Measurements from ENCODE around the gene HMCN1.

HMCN1 gene

GRCh38 chr1:186215636-186216035 is 481.4 kb downstream of the HMCN1 start:
- Mint-ChIP-seq H3K27me3 (peaks cover 23% of the 10 kb centered on the region), H3K4me3 (no peak overlapping the region), H3K9me3 (no peaks in the 10 kb centered on the region), H3K27ac (no peak overlapping the region), H3K36me3 (ENCODE audit: low read depth) (no peaks in the 10 kb centered on the region), H3K4me1 (ENCODE audit: low read depth) (no peaks in the 10 kb centered on the region)

DNA sequence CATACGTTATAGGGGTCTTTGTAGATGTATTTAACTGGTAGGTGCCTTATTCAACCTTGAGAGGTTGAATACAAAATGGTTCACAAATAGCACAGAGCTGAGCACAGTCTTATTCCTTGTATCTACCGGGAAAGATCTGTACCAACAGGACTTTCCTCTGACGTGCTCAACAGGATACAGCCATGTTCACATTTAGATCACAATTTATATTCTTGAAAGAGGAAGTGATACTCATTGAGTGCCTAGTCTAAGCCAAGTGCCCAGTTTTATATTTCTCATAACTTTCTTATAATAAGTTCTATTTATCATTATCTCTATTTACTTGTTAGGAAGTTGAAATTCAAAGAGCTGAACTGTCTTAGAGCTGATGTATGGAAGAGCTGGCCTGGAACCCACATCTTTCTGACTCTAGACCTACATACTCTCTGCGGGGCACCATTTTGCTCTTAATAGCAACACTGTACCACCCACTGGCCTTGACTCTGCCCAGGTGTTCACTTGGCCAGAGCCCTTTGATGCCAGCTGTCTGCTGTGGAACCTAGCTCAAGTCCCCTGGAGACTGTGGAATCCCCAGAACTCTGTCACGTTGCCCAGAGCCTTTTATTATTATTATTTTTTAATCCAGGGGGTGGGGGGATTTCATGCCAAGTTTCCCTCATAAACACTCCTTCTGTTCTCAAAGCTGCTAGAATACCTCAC is 484.6 kb downstream of the HMCN1 start:
- H3K9me3 Mint-ChIP-seq, result no peaks in the 10 kb centered on the region
- no peaks in the 10 kb centered on the region for H3K4me1 Mint-ChIP-seq (ENCODE audit: low read depth)
- no peak overlapping the region for H3K4me3 Mint-ChIP-seq
- H3K27me3 Mint-ChIP-seq, result peaks cover 14% of the 10 kb centered on the region
- no peaks in the 10 kb centered on the region for H3K36me3 Mint-ChIP-seq (ENCODE audit: low read depth)
- H3K27ac Mint-ChIP-seq, result no peak overlapping the region

- no peak overlapping the region for H3K27ac Mint-ChIP-seq
- H3K4me3 Mint-ChIP-seq, result no peak overlapping the region
- H3K4me1 Mint-ChIP-seq (ENCODE audit: low read depth), result no peaks in the 10 kb centered on the region
Observed at GRCh38 chr1:186220067-186220466, 485.9 kb downstream of the HMCN1 start.

DNA sequence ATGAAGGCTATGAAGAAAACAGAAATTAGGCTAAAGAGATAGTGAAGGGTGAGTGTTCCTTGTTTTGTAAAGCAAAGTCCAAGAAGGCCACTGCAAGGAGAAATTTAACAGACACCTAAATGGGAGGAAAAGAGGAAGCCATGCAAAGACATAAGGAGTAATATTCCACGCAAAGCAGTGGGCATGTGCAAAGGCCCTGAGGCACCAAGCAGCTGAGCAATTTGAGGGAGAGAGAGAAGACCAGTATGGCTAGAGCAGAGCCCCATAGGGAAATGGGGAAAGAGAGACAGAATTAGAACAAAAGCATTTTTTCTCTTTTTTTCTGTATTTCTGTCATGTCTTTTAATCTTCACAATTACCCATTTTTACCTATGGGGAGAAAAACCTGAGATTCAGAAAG is 486.7 kb downstream of the HMCN1 start:
- Mint-ChIP-seq H3K36me3 (ENCODE audit: low read depth) (no peaks in the 10 kb centered on the region), H3K27ac (no peak overlapping the region), H3K9me3 (no peaks in the 10 kb centered on the region), H3K4me3 (no peak overlapping the region), H3K27me3 (peaks cover 6% of the 10 kb centered on the region), H3K4me1 (ENCODE audit: low read depth) (no peaks in the 10 kb centered on the region)

More at GRCh38 chr1:186220067-186220466, 485.9 kb downstream of the HMCN1 start:
- H3K27me3 Mint-ChIP-seq, result peaks cover 6% of the 10 kb centered on the region
- no peaks in the 10 kb centered on the region for H3K9me3 Mint-ChIP-seq
- H3K36me3 Mint-ChIP-seq (ENCODE audit: low read depth), result no peaks in the 10 kb centered on the region

DNA sequence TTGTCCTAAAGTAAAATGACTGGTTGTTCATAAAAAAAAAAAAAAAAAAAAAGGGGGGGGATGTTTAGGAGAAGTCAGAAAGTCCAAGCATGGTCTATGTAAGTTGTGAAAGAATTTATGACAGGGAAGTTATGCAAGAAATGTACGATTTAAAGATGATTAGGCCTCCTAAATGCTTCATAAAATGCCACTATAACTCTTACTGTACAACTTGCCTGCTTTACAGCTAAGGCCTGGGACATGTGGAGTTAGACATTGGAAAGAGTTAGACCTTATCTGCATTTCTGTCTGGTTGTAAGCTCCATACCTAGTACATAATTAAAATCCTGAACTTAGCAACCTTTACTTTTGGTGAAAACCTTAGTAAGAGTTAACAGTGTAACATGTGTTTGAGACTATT is 490.9 kb downstream of the HMCN1 start:
- peaks cover 8% of the 10 kb centered on the region for H3K27me3 Mint-ChIP-seq
- H3K36me3 Mint-ChIP-seq (ENCODE audit: low read depth), result no peaks in the 10 kb centered on the region
- no peak overlapping the region for H3K4me3 Mint-ChIP-seq
- no peak overlapping the region for H3K27ac Mint-ChIP-seq
- H3K9me3 Mint-ChIP-seq, result no peaks in the 10 kb centered on the region
- H3K4me1 Mint-ChIP-seq (ENCODE audit: low read depth), result no peaks in the 10 kb centered on the region

DNA sequence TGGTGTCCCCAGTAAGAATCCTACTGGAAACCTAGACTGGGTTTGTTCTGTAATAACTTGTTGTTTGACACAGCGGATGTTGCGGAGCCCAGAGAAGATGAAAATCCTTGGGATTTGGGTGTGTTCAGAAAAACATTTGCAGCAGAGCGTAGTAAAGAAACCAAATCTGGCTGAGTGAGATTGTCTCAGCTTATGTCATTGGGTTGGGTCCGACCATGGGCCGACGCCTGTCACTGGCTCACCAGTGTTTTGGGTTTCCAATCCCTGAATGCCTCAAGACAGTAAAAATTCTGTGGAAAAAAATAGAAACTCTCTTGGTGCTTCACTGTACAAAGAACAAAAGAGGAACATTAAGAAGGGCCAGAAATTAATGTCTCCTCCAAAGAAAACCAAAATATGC is 494.6 kb downstream of the HMCN1 start:
- Mint-ChIP-seq H3K4me3 (no peak overlapping the region), H3K27me3 (peaks cover 4% of the 10 kb centered on the region), H3K9me3 (no peaks in the 10 kb centered on the region), H3K27ac (no peak overlapping the region), H3K36me3 (ENCODE audit: low read depth) (no peaks in the 10 kb centered on the region), H3K4me1 (ENCODE audit: low read depth) (no peaks in the 10 kb centered on the region)

DNA sequence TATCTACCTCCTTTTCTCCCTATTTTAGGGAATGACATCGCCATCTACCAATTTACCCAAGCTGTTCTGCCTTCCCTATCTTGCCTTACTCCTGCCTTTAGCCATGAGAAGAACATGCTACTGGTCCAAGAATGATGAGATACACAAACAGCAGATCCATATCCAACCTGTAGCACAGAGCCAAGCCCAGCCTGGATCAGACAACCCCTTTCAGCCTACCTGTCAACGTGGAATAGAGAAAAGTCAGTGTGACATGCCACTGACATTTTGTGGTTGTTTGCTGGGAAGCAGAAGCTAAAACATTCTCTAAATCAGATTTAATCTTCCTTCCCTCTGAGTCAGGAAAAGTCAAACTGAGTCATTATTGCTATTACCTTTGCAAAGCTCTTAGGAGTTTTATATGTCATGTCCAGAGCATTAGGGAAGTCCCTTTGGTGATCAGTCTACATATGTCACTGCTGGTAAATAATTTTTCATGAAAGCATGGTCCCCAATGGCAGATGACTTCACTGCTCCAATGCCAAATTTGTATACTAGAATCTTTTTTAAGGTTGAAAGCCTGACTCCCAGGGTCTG is 497.8 kb downstream of the HMCN1 start:
- no peaks in the 10 kb centered on the region for H3K36me3 Mint-ChIP-seq (ENCODE audit: low read depth)
- peaks cover 4% of the 10 kb centered on the region for H3K27me3 Mint-ChIP-seq
- H3K9me3 Mint-ChIP-seq, result peaks cover 3% of the 10 kb centered on the region

DNA sequence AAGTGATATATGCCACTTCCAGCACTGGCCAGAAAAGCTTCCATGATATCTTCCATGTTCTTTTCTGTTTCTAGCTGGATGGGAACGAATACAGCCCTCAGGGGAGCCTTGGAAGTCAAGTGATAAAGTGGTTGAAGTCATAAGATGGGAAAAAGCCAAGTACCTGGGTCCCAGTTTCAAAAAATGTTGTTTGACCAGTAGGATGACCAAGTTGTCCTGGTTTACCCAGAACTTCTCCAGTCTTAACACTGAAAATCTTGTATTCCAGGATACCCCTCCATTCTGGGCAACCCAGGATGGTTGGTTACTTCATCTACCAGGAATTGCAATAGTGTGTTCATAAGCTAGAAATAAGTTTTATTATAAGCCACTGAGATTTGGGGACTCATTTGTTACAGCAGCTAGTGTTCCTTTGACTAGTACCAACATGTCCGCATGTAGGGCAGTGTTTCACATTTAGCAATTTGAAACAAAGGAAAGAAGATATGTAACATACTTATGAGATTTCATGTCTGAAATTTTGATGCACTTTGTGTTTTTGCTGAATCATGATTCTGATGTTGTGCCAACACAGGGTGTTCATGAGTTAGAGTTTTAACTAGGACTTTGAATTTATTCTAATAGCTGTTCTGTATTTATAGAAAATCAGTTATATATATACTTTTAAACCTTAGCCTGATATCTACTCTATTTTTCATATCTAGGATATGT is 500.9 kb downstream of the HMCN1 start:
- Mint-ChIP-seq H3K4me3 (no peak overlapping the region), H3K9me3 (peaks cover 5% of the 10 kb centered on the region), H3K36me3 (ENCODE audit: low read depth) (no peaks in the 10 kb centered on the region), H3K4me1 (ENCODE audit: low read depth) (no peaks in the 10 kb centered on the region), H3K27me3 (peaks cover 2% of the 10 kb centered on the region), H3K27ac (no peak overlapping the region)

More for the DNA sequence above, 497.8 kb downstream of the HMCN1 start:
- Mint-ChIP-seq H3K4me1 (ENCODE audit: low read depth) (no peaks in the 10 kb centered on the region), H3K27ac (no peak overlapping the region), H3K4me3 (no peak overlapping the region)

- H3K27ac Mint-ChIP-seq, result no peak overlapping the region
- no peaks in the 10 kb centered on the region for H3K36me3 Mint-ChIP-seq (ENCODE audit: low read depth)
- H3K4me1 Mint-ChIP-seq (ENCODE audit: low read depth), result no peaks in the 10 kb centered on the region
- peaks cover 2% of the 10 kb centered on the region for H3K27me3 Mint-ChIP-seq
- peaks cover 5% of the 10 kb centered on the region for H3K9me3 Mint-ChIP-seq
- H3K4me3 Mint-ChIP-seq, result no peak overlapping the region
Observed at GRCh38 chr1:186235696-186236095, 501.5 kb downstream of the HMCN1 start.

DNA sequence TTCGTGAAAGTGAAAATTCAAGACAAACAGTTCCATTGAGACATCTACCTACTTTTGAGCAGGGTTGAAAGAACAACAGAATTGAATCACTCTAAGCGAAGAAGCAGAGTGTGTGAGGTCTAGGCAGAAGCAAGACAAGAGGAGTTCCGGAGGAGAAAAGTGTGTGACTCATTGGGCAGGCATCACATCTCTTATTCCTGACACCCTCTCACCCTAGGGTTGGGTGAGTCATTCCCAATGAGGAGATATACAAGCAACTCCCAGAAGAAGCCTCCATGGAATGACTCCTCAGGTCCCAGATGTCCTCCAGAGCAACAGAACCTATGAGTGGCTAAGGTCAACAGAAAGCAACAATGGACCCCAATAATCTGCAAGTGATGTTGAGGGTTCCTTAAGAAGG is 502.7 kb downstream of the HMCN1 start:
- Mint-ChIP-seq H3K27me3 (peaks cover 2% of the 10 kb centered on the region), H3K4me1 (ENCODE audit: low read depth) (no peaks in the 10 kb centered on the region), H3K9me3 (peaks cover 5% of the 10 kb centered on the region), H3K27ac (no peak overlapping the region), H3K36me3 (ENCODE audit: low read depth) (no peaks in the 10 kb centered on the region), H3K4me3 (no peak overlapping the region)

- Mint-ChIP-seq H3K27ac (no peak overlapping the region), H3K27me3 (peaks cover 2% of the 10 kb centered on the region), H3K4me1 (ENCODE audit: low read depth) (no peaks in the 10 kb centered on the region), H3K36me3 (ENCODE audit: low read depth) (no peaks in the 10 kb centered on the region), H3K4me3 (no peak overlapping the region), H3K9me3 (peaks cover 5% of the 10 kb centered on the region)
Observed at GRCh38 chr1:186239171-186239570, 505.0 kb downstream of the HMCN1 start.

GRCh38 chr1:186240436-186240835 is 506.2 kb downstream of the HMCN1 start:
- Mint-ChIP-seq H3K27ac (no peak overlapping the region), H3K9me3 (peaks cover 5% of the 10 kb centered on the region), H3K36me3 (ENCODE audit: low read depth) (no peaks in the 10 kb centered on the region), H3K27me3 (peaks cover 2% of the 10 kb centered on the region), H3K4me1 (ENCODE audit: low read depth) (no peaks in the 10 kb centered on the region), H3K4me3 (no peak overlapping the region)
